ENCODE data around the gene ELMO1.

Gene ELMO1

GRCh38 chr7:37079420-37079819, 369.2 kb downstream of the ELMO1 start:
- DNase-seq (ENCODE audit: extremely low spot score): no peak
- POLR2A ChIA-PET: no interaction called here
- TF ChIP-seq ZNF384 (IDR thresholded peaks at IDR 0.05) (no peak), PKNOX1 (IDR thresholded peaks at IDR 0.05) (no peak), FOXM1 (IDR thresholded peaks at IDR 0.05; ENCODE audit: borderline replicate concordance) (no peak), ELF4 (IDR thresholded peaks at IDR 0.05) (no peak), SP1 (IDR thresholded peaks at IDR 0.05) (no peak), NFRKB (IDR thresholded peaks at IDR 0.05) (no peak)
- CTCF ChIA-PET: no interaction called here

- TF ChIP-seq FOXM1 (IDR thresholded peaks at IDR 0.05; ENCODE audit: borderline replicate concordance) (no peak), FOXA1 (IDR thresholded peaks at IDR 0.05) (no peak), ZNF384 (IDR thresholded peaks at IDR 0.05) (no peak), ARNT (IDR thresholded peaks at IDR 0.05) (no peak), NFRKB (IDR thresholded peaks at IDR 0.05) (no peak), PKNOX1 (IDR thresholded peaks at IDR 0.05) (no peak), ELF4 (IDR thresholded peaks at IDR 0.05) (no peak), SP1 (IDR thresholded peaks at IDR 0.05) (no peak), BHLHE40 (IDR thresholded peaks at IDR 0.05; ENCODE audit: borderline replicate concordance) (no peak), TARDBP (IDR thresholded peaks at IDR 0.05) (no peak)
- DNase-seq (ENCODE audit: extremely low spot score): no peak
- POLR2A ChIA-PET: no interaction called here
- CTCF ChIA-PET: no interaction called here
Measured at GRCh38 chr7:37076668-37077067, 372.0 kb downstream of the ELMO1 start.

- no peak for TF ChIP-seq TARDBP (IDR thresholded peaks at IDR 0.05)
- CTCF ChIA-PET: no interaction called here
- no peak for DNase-seq (ENCODE audit: extremely low spot score)
- POLR2A ChIA-PET: no interaction called here
Measured at GRCh38 chr7:37074370-37074769, 374.3 kb downstream of the ELMO1 start.

DNA sequence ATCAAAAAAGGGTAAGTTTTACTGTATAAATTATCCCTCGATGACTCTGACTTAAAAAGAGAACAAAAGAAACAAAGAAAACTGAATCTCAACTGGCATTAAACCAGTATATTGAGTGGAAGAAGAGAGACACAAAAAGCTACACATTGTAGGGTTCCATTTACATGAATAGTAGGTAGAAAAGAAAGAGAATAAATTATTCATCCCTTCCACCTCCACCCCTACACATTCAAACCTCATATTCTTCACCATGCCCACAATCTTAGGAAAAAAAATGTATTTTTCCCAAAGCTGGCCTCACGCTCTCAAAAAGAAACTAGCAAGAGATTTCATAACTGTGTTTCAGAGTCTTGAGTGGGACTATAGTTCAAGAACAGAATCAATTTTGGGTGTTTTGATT, 377.5 kb downstream of the ELMO1 start:
- DNase-seq (ENCODE audit: extremely low spot score): no peak
- CTCF ChIA-PET: no interaction called here
- POLR2A ChIA-PET: no interaction called here
- TF ChIP-seq L3MBTL2 (conservative IDR thresholded peaks at IDR 0.05): no peak

- ChIA-PET CTCF (no interaction called here), POLR2A (no interaction called here)
- TF ChIP-seq SP1 (IDR thresholded peaks at IDR 0.05) (no peak), NFRKB (IDR thresholded peaks at IDR 0.05) (no peak), FOXM1 (IDR thresholded peaks at IDR 0.05; ENCODE audit: borderline replicate concordance) (no peak), LEF1 (IDR thresholded peaks at IDR 0.05; ENCODE audit: borderline replicate concordance) (no peak), HDGF (IDR thresholded peaks at IDR 0.05; ENCODE audit: borderline replicate concordance) (no peak), TARDBP (IDR thresholded peaks at IDR 0.05) (no peak), FOXK2 (IDR thresholded peaks at IDR 0.05) (no peak), ARNT (IDR thresholded peaks at IDR 0.05) (no peak), ELF4 (IDR thresholded peaks at IDR 0.05) (no peak), BHLHE40 (IDR thresholded peaks at IDR 0.05; ENCODE audit: borderline replicate concordance) (no peak), FOXA1 (IDR thresholded peaks at IDR 0.05) (no peak), PKNOX1 (IDR thresholded peaks at IDR 0.05) (no peak), SUZ12 (IDR thresholded peaks at IDR 0.05) (no peak)
- DNase-seq (ENCODE audit: extremely low spot score): no peak
Measured at GRCh38 chr7:37070471-37070870, 378.2 kb downstream of the ELMO1 start.

- ChIA-PET CTCF (no interaction called here), POLR2A (no interaction called here)
- DNase-seq (ENCODE audit: extremely low spot score): no peak
- TF ChIP-seq TARDBP (IDR thresholded peaks at IDR 0.05) (no peak), FOXA1 (IDR thresholded peaks at IDR 0.05) (no peak), NFRKB (IDR thresholded peaks at IDR 0.05) (no peak), ELF4 (IDR thresholded peaks at IDR 0.05) (no peak), SUZ12 (IDR thresholded peaks at IDR 0.05) (no peak), ARNT (IDR thresholded peaks at IDR 0.05) (no peak), CTBP1 (IDR thresholded peaks at IDR 0.05; ENCODE audit: borderline replicate concordance) (no peak), LEF1 (IDR thresholded peaks at IDR 0.05; ENCODE audit: borderline replicate concordance) (no peak), PKNOX1 (IDR thresholded peaks at IDR 0.05) (no peak), FOXM1 (IDR thresholded peaks at IDR 0.05; ENCODE audit: borderline replicate concordance) (no peak), SP1 (IDR thresholded peaks at IDR 0.05) (no peak), BHLHE40 (IDR thresholded peaks at IDR 0.05; ENCODE audit: borderline replicate concordance) (no peak), L3MBTL2 (conservative IDR thresholded peaks at IDR 0.05) (no peak), HDGF (IDR thresholded peaks at IDR 0.05; ENCODE audit: borderline replicate concordance) (no peak), ZNF384 (IDR thresholded peaks at IDR 0.05) (no peak), FOXK2 (IDR thresholded peaks at IDR 0.05) (no peak)
Measured at GRCh38 chr7:37070031-37070430, 378.6 kb downstream of the ELMO1 start.

DNA sequence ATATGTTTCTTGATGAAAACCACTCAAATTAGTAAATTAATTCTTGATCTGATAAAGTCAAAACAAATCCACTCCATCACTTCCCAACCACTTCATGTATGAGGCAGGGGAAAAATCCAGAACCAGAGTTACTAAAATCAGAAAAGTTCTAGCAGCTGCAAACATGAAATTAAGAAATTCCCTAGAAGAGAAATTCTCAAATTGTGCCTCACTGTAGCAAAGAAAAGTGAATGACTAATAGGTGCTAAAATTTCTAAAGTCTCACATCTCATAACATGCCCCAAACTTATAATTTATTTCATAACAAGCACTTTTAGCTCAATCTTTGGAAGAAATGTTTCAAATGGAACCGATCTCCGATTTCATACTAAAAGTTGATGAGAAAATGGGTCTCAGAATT, 379.3 kb downstream of the ELMO1 start:
- TF ChIP-seq BHLHE40 (IDR thresholded peaks at IDR 0.05; ENCODE audit: borderline replicate concordance): no peak
- no peak for TF ChIP-seq TARDBP (IDR thresholded peaks at IDR 0.05)
- no peak for TF ChIP-seq HDGF (IDR thresholded peaks at IDR 0.05; ENCODE audit: borderline replicate concordance)
- no peak for TF ChIP-seq L3MBTL2 (conservative IDR thresholded peaks at IDR 0.05)
- TF ChIP-seq SUZ12 (IDR thresholded peaks at IDR 0.05): no peak
- TF ChIP-seq FOXA1 (IDR thresholded peaks at IDR 0.05): no peak
- no peak for TF ChIP-seq LEF1 (IDR thresholded peaks at IDR 0.05; ENCODE audit: borderline replicate concordance)
- TF ChIP-seq ZNF384 (IDR thresholded peaks at IDR 0.05): no peak
- no peak for TF ChIP-seq NFRKB (IDR thresholded peaks at IDR 0.05)
- CTCF ChIA-PET: no interaction called here
- no peak for DNase-seq (ENCODE audit: extremely low spot score)
- POLR2A ChIA-PET: no interaction called here
